HepG2 (cell line): ENCODE data around the gene BRD1. TPM values are rescaled to one million over a fixed set of nuclear protein-coding genes. Genes with fewer than 3 reads are reported as not detected.

ENCODE experiments used
- BATF2 ChIP-seq: sonication (generic); formaldehyde crosslinking; IDR thresholded peaks from 2 replicates; pipeline ENCODE4 v1.8.0; 2022; ENCODE audit warnings: mild to moderate bottlenecking, missing genetic modification reagents, moderate library complexity
- CENPT ChIP-seq: sonication (generic); formaldehyde crosslinking; IDR thresholded peaks from 2 replicates; pipeline ENCODE4 v1.8.0; 2022; ENCODE audit warnings: low read depth, mild to moderate bottlenecking, moderate library complexity, missing genetic modification reagents
- E2F5 ChIP-seq: sonication (generic); formaldehyde crosslinking; conservative IDR thresholded peaks from 2 replicates; pipeline ENCODE4 v1.4.0; 2020; ENCODE audit warnings: missing genetic modification reagents
- GATAD2A ChIP-seq: IDR thresholded peaks from 2 replicates; pipeline ENCODE4 v1.6.1; 2016
- GLI4 ChIP-seq: sonication (generic); formaldehyde crosslinking; IDR thresholded peaks from 2 replicates; pipeline ENCODE4 v1.5.1; 2020; ENCODE audit warnings: missing genetic modification reagents, mild to moderate bottlenecking, moderate library complexity, borderline replicate concordance
- HBP1 ChIP-seq: IDR thresholded peaks from 2 replicates; pipeline ENCODE4 v1.6.1; 2016; ENCODE audit warnings: low read depth, control low read depth
- HDAC6 ChIP-seq: fragments of 200-600 bp; sonication (generic); IDR thresholded peaks from 2 replicates; pipeline ENCODE4 v1.7.0; 2017; ENCODE audit warnings: mild to moderate bottlenecking, antibody characterized with exemption, low read length, low read depth
- KDM5A ChIP-seq: fragments of 200-600 bp; sonication (generic); IDR thresholded peaks from 2 replicates; pipeline ENCODE4 v1.7.0; 2018; ENCODE audit warnings: antibody characterized with exemption, mild to moderate bottlenecking, low read length, borderline replicate concordance
- MXI1 ChIP-seq: IDR thresholded peaks from 3 replicates; pipeline ENCODE4 v1.6.1; 2012; ENCODE audit warnings: low read depth, low read length, inconsistent platforms, borderline replicate concordance
- PRMT3 ChIP-seq: sonication (generic); formaldehyde crosslinking; IDR thresholded peaks from 2 replicates; pipeline ENCODE4 v1.8.1; 2022; ENCODE audit warnings: low read depth, mild to moderate bottlenecking, moderate library complexity, missing genetic modification reagents, borderline replicate concordance
- SAFB2 ChIP-seq: sonication (generic); formaldehyde crosslinking; IDR thresholded peaks from 2 replicates; pipeline ENCODE4 v1.5.1; 2020; ENCODE audit warnings: missing genetic modification reagents, low read depth, mild to moderate bottlenecking, borderline replicate concordance
- THAP7 ChIP-seq: sonication (generic); formaldehyde crosslinking; IDR thresholded peaks from 2 replicates; pipeline ENCODE4 v1.8.1; 2023; ENCODE audit warnings: mild to moderate bottlenecking, missing genetic modification reagents
- ZBTB34 ChIP-seq: sonication (generic); formaldehyde crosslinking; IDR thresholded peaks from 2 replicates; pipeline ENCODE4 v1.8.0; 2022; ENCODE audit warnings: mild to moderate bottlenecking, missing genetic modification reagents
- ZBTB8A ChIP-seq: sonication (generic); formaldehyde crosslinking; IDR thresholded peaks from 2 replicates; pipeline ENCODE4 v1.4.0; 2020; ENCODE audit warnings: mild to moderate bottlenecking, low read depth, missing genetic modification reagents, borderline replicate concordance
- ZNF12 ChIP-seq: sonication (generic); formaldehyde crosslinking; IDR thresholded peaks from 2 replicates; pipeline ENCODE4 v1.5.0; 2020; ENCODE audit warnings: missing genetic modification reagents
- ZNF207 ChIP-seq: fragments of 450-650 bp; IDR thresholded peaks from 2 replicates; pipeline ENCODE4 v1.6.1; 2016; ENCODE audit warnings: antibody characterized with exemption, borderline replicate concordance
- ZNF362 ChIP-seq: sonication (generic); formaldehyde crosslinking; IDR thresholded peaks from 2 replicates; pipeline ENCODE4 v1.4.0; 2020; ENCODE audit warnings: missing genetic modification reagents, mild to moderate bottlenecking, borderline replicate concordance
- ZNF607 ChIP-seq: sonication (generic); formaldehyde crosslinking; IDR thresholded peaks from 2 replicates; pipeline ENCODE4 v1.5.1; 2020; ENCODE audit warnings: missing genetic modification reagents, mild to moderate bottlenecking, borderline replicate concordance
- polyA plus RNA-seq, 8 experiments: library from polyadenylated mRNA; depleted of rRNA in 3 of 8; stranded (reverse) in 7 of 8; unstranded in 1 of 8; fragments of >200 nt; fragmentation: Illumina TruSeq in 4 of 8; extraction: Trizol in 4 of 8; gene quantifications; 2 replicates each; pipeline versions ENCODE4 v1.2.1 to v1.2.3, GENCODE V29; 2011 to 2016; ENCODE audit warnings: low read depth in 4 of 8, missing spikeins in 1 of 8, mixed read lengths in 1 of 8; ENCODE audit not compliant: insufficient read depth in 1 of 8
- total RNA-seq, 5 experiments: library from RNA; depleted of rRNA; stranded (reverse); fragments of >200 nt; fragmentation: Illumina TruSeq; extraction: Trizol; gene quantifications; 2 replicates each; pipeline ENCODE4 v1.2.3, GENCODE V29; 2016; ENCODE audit warnings: low read depth in 1 of 5

BRD1 gene
- total and polyA plus RNA-seq, 2 of the 13 experiments (the other 11 are each of a cell fraction or from before 2014, with no cell fraction given), result 5.1 to 12.0 TPM

- TF ChIP-seq ZNF362 (CRISPR knock-in tag) (peak; percentile 38; the same call in 1 of the 2 replicates), HDAC6 (no peak), ZBTB34 (CRISPR knock-in tag) (peak; percentile 65; the same call in 1 of the 2 replicates), THAP7 (0 out of 2 replicates have a peak, but pooled peaks have one; percentile 65), ZBTB8A (CRISPR knock-in tag) (peak; percentile 81; the same call in 1 of the 2 replicates), E2F5 (no peak), HBP1 (CRISPR knock-in tag) (0 out of 2 replicates have a peak, but pooled peaks have one; percentile 30), ZNF12 (peak; percentile 18; the same call in 1 of the 2 replicates), SAFB2 (peak; percentile 74; the same call in 1 of the 2 replicates), ZNF207 (no peak), CENPT (0 out of 2 replicates have a peak, but pooled peaks have one; percentile 68), GLI4 (CRISPR knock-in tag) (no peak; the same call in 1 of the 2 replicates), KDM5A (no peak), BATF2 (CRISPR knock-in tag) (no peak), ZNF607 (CRISPR knock-in tag) (peak; percentile 85; the same call in 1 of the 2 replicates), MXI1 (peak; percentile 67; the same call in 2 of the 3 replicates), GATAD2A (CRISPR knock-in tag) (0 out of 2 replicates have a peak, but pooled peaks have one; percentile 23), PRMT3 (CRISPR knock-in tag) (no peak)
These were observed 25.5 kb upstream of the BRD1 start, which contains the start of gene ZBED4 (continued) for GRCh38 chr22:49852898-49853894.
